ENCODE data around the gene PTPN21.

DNA sequence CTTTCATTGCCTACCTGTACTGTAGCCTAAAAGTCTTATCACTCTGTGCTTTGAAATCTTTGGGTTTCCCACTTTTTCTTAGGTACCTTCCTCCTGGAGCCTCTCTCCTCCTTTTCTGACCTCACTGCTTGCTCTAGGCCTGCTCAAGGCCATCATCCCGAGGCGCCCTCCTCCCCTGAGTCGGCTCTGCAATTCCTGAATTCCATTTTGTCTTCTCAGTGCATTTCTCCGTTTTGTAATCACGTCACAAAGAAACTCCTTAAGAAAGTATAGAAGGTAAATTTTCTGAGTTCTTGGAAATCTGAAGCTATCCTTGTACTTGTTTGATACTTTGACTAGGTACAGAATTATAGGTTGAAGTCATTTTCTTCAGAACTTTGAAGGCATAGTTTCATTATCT lies 33.3 kb upstream of the PTPN21 start:
- TF ChIP-seq, protein P1, sequence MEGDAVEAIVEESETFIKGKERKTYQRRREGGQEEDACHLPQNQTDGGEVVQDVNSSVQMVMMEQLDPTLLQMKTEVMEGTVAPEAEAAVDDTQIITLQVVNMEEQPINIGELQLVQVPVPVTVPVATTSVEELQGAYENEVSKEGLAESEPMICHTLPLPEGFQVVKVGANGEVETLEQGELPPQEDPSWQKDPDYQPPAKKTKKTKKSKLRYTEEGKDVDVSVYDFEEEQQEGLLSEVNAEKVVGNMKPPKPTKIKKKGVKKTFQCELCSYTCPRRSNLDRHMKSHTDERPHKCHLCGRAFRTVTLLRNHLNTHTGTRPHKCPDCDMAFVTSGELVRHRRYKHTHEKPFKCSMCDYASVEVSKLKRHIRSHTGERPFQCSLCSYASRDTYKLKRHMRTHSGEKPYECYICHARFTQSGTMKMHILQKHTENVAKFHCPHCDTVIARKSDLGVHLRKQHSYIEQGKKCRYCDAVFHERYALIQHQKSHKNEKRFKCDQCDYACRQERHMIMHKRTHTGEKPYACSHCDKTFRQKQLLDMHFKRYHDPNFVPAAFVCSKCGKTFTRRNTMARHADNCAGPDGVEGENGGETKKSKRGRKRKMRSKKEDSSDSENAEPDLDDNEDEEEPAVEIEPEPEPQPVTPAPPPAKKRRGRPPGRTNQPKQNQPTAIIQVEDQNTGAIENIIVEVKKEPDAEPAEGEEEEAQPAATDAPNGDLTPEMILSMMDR (IDR thresholded peaks at IDR 0.05; ENCODE audit: extremely low read depth in 1 of 2, insufficient read depth in 1 of 2, low read depth in 1 of 2, low read length in 2 of 2): no peak
- TF ChIP-seq POLR2A (IDR thresholded peaks at IDR 0.05; ENCODE audit: low read depth, low read length): no peak
- TF ChIP-seq POLR2AphosphoS5 (IDR thresholded peaks at IDR 0.05; ENCODE audit: insufficient read depth, low read depth, low read length): no peak
- TF ChIP-seq EZH2 (IDR thresholded peaks at IDR 0.05; ENCODE audit: borderline replicate concordance, low read depth, low read length, severe bottlenecking): no peak
- no peak for TF ChIP-seq MYC (IDR thresholded peaks at IDR 0.05; ENCODE audit: low read depth, low read length)
- TF ChIP-seq JUN (IDR thresholded peaks at IDR 0.05; ENCODE audit: borderline replicate concordance, insufficient read depth, insufficient read length, low read depth): no peak
- TF ChIP-seq FOS (IDR thresholded peaks at IDR 0.05; ENCODE audit: borderline replicate concordance, insufficient read depth, low read length): no peak
- no peak for TF ChIP-seq GATA2 (IDR thresholded peaks at IDR 0.05; ENCODE audit: insufficient read depth, insufficient read length, low read depth, low read length)

Data from endothelial cell of umbilical vein (primary cell).